HCT116 (cell line): ENCODE data around the gene FN3KRP. TPM values are rescaled to one million over a fixed set of nuclear protein-coding genes. Genes with fewer than 3 reads are reported as not detected.
A peak's percentile ranks its signal among the peaks of the same experiment; 100 is the strongest.

Experiments used
- ATAC-seq: fragments of 200-7000 bp; cut with Tn5 transposase; 2 replicates; pipeline ENCODE4 v1.9.1; 2020; ENCODE audit warnings: mild to moderate bottlenecking, moderate library complexity
- BruUV-seq: library from RNA; stranded (reverse); fragments of 400-500 nt; replicated peaks from 2 replicates; lab custom pipeline; 2021; lab: Mats Ljungman, UMichigan
- CTCF ChIA-PET: fragments of 300-600 bp; sonication (Branson Sonifier 250); formaldehyde crosslinking; loops from one replicate; lab custom pipeline; 2021; ENCODE audit warnings: antibody characterized with exemption; lab: Charles Lee
- POLR2A ChIA-PET: fragments of 300-600, 350-600 bp; sonication (Branson Sonifier 250); formaldehyde crosslinking; loops from one replicate; lab custom pipeline; 2021; ENCODE audit warnings: antibody characterized with exemption; lab: Charles Lee
- RAD21 ChIA-PET, 2 experiments: fragments of 300-600 bp; sonication (Branson Sonifier 250); formaldehyde crosslinking; loops; one replicate each; lab custom pipeline; 2023; ENCODE audit warnings: low total read pairs in 2 of 2; ENCODE audit not compliant: uncharacterized antibody in 2 of 2, unreplicated experiment in 2 of 2, low non-redundant PET in 1 of 2; lab: Charles Lee
- DNase-seq: peaks from one replicate; pipeline ENCODE4 v3.0.0-alpha.2; 2010; ENCODE audit warnings: low read depth, low spot score
- H2AFZ ChIP-seq: fragments of 200-600 bp; shearing (Covaris generic), sonication (generic); 2 replicates; pipeline ENCODE4 v1.6.1; 2017; ENCODE audit warnings: low read depth, mixed run types, mixed read lengths, antibody characterized with exemption, low read length; ENCODE audit not compliant: poor library complexity, severe bottlenecking
- H3K27ac ChIP-seq: 2 replicates; pipeline ENCODE4 v1.5.1; 2012; ENCODE audit warnings: low read depth, low read length
- H3K27me3 ChIP-seq: fragments of 200-600 bp; sonication (generic); 2 replicates; pipeline ENCODE4 v1.6.1; 2016; ENCODE audit warnings: mixed run types, low read length, mixed read lengths; ENCODE audit not compliant: insufficient read depth
- H3K36me3 ChIP-seq, 2 experiments: fragments of 200-500 bp in 1 of 2; fragments of 200-600 bp in 1 of 2; sonication (Bioruptor generic) in 1 of 2; sonication (generic) in 1 of 2; 2 replicates each; pipeline versions ENCODE4 v1.5.1 to v1.6.1; 2014 to 2016; ENCODE audit warnings: low read length in 2 of 2, inconsistent platforms in 1 of 2, mixed read lengths in 1 of 2, mixed run types in 1 of 2; ENCODE audit not compliant: insufficient read depth in 2 of 2, control insufficient read depth in 1 of 2
- H3K4me1 ChIP-seq, 2 experiments: fragments of 200-600 bp in 1 of 2; sonication (generic) in 1 of 2; 2 replicates each; pipeline versions ENCODE4 v1.5.1 to v1.6.1; 2012 to 2017; ENCODE audit warnings: low read length in 2 of 2, inconsistent platforms in 1 of 2, mild to moderate bottlenecking in 1 of 2, mixed read lengths in 1 of 2, mixed run types in 1 of 2, moderate library complexity in 1 of 2; ENCODE audit not compliant: insufficient read depth in 2 of 2, control insufficient read depth in 1 of 2
- H3K4me2 ChIP-seq: fragments of 200-600 bp; sonication (generic); 2 replicates; pipeline ENCODE4 v1.6.1; 2017; ENCODE audit warnings: mixed run types, low read length, mixed read lengths
- H3K4me3 ChIP-seq, 2 experiments: fragments of 200-600 bp in 1 of 2; sonication (generic) in 1 of 2; replicated peaks in 1 of 2; 2 replicates each; pipeline ENCODE4 v1.5.1; 2011 to 2016; ENCODE audit warnings: low read length in 2 of 2, control low read depth in 1 of 2, low read depth in 1 of 2, mild to moderate bottlenecking in 1 of 2, mixed read lengths in 1 of 2, mixed run types in 1 of 2
- H3K79me2 ChIP-seq: fragments of 200-600 bp; sonication (generic); 2 replicates; pipeline ENCODE4 v1.6.1; 2017; ENCODE audit warnings: mild to moderate bottlenecking, mixed run types, low read length, moderate library complexity, mixed read lengths; ENCODE audit not compliant: insufficient read depth
- H3K9ac ChIP-seq: fragments of 200-600 bp; sonication (generic); 2 replicates; pipeline ENCODE4 v1.6.1; 2016; ENCODE audit warnings: low read length, mixed read lengths
- H3K9me2 ChIP-seq: fragments of 200-600 bp; sonication (generic), shearing (Covaris generic); 2 replicates; pipeline ENCODE4 v1.6.1; 2017; ENCODE audit warnings: mixed run types, mild to moderate bottlenecking, moderate library complexity; ENCODE audit not compliant: insufficient read depth
- H3K9me3 ChIP-seq, 2 experiments: fragments of 200-500 bp in 1 of 2; fragments of 200-600 bp in 1 of 2; sonication (Bioruptor generic) in 1 of 2; sonication (generic) in 1 of 2; 2 replicates each; pipeline ENCODE4 v1.6.1; 2014 to 2017; ENCODE audit warnings: low read length in 2 of 2, mixed read lengths in 2 of 2, inconsistent platforms in 1 of 2, low read depth in 1 of 2, mild to moderate bottlenecking in 1 of 2, mixed run types in 1 of 2, moderate library complexity in 1 of 2; ENCODE audit not compliant: control insufficient read depth in 1 of 2, insufficient read depth in 1 of 2
- H4K20me1 ChIP-seq: fragments of 200-600 bp; sonication (generic), shearing (Covaris generic); 2 replicates; pipeline ENCODE4 v1.6.1; 2017; ENCODE audit warnings: mixed run types, mild to moderate bottlenecking, moderate library complexity; ENCODE audit not compliant: insufficient read depth
- CBX3 ChIP-seq: IDR thresholded peaks from 2 replicates; pipeline ENCODE4 v1.6.1; 2012; ENCODE audit warnings: low read depth
- ELF1 ChIP-seq: IDR thresholded peaks from 2 replicates; pipeline ENCODE4 v1.6.1; 2012; ENCODE audit warnings: low read depth, borderline replicate concordance
- EZH2 ChIP-seq: fragments of 200-600 bp; sonication (generic); IDR thresholded peaks from 2 replicates; pipeline ENCODE4 v1.6.1; 2017; ENCODE audit warnings: antibody characterized with exemption, mixed run types
- SIN3A ChIP-seq: IDR thresholded peaks from 2 replicates; pipeline ENCODE4 v1.6.1; 2012; ENCODE audit warnings: low read depth
- SRF ChIP-seq: IDR thresholded peaks from 2 replicates; pipeline ENCODE4 v1.6.1; 2012; ENCODE audit warnings: low read depth
- TCF7L2 ChIP-seq: IDR thresholded peaks from 2 replicates; pipeline ENCODE4 v1.7.0; 2011; ENCODE audit warnings: borderline replicate concordance, inconsistent platforms; ENCODE audit not compliant: insufficient read depth, insufficient read length; ENCODE audit errors: extremely low read depth
- ZFX ChIP-seq: fragments of 450-650 bp; IDR thresholded peaks from 2 replicates; pipeline ENCODE4 v1.6.1; 2017
- intact Hi-C: fragments of 100-400 bp; cut with micrococcal nuclease; formaldehyde crosslinking; loops from 2 replicates; pipeline ENCODE4 v1.10.0; 2022
- total RNA-seq: library from RNA; stranded (reverse); gene quantifications from one replicate; pipeline ENCODE4 v1.2.1, GENCODE V29; 2021; ENCODE audit not compliant: unreplicated experiment
- TF ChIP-seq, protein P1 (sequence below): IDR thresholded peaks from 2 replicates; pipeline ENCODE4 v1.6.1; 2012; ENCODE audit warnings: low read depth
- TF ChIP-seq, protein P2 (sequence below): IDR thresholded peaks from 2 replicates; pipeline ENCODE4 v1.6.1; 2012
- TF ChIP-seq, protein P3 (sequence below), 3 experiments: fragments of 200-600 bp in 1 of 3; sonication (generic) in 1 of 3; IDR thresholded peaks in 2 of 3; conservative IDR thresholded peaks in 1 of 3; 2 replicates each; pipeline ENCODE4 v1.5.1; 2012 to 2017; ENCODE audit warnings: low read depth in 2 of 3, low read length in 2 of 3, antibody characterized with exemption in 1 of 3, borderline replicate concordance in 1 of 3, control low read depth in 1 of 3, mild to moderate bottlenecking in 1 of 3, mixed read lengths in 1 of 3, mixed run types in 1 of 3, moderate library complexity in 1 of 3; ENCODE audit not compliant: insufficient read depth in 1 of 3

Gene FN3KRP
- total RNA-seq, 1 experiment from 2014 or later, result 35.2 TPM

DNA sequence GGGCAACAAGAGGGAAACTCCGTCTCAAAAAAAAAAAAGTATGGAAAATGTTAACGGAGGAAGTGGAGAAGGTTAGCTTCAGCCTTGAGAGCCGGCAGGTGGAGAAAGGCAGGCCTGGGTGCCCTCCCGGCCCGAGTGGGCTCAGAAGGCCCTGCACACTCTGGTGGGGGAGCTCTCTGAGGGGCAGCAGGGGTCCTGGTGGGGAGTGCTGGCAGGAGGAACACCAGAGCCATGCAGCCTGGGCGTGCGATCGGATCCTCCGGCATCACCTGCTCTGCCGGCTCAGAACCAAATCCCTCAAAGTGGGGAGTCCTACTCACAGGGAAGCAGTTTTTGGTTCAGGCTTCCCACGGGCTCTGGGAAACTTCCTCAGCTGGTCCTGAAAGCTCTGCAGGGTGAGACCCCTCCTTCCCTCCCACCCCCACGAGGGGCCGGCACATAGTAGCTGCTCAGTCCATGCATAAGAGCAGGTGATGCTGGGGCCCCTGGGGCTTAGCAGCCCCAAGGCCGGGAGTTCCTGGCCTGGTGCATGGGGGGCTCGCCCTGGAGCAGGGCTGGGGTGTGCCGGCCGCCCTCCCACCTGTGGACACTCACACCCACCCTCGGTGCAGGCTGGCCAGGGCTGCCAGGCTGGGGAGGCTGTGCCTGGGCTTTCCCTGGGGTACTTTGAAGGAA is 20.1 kb downstream of the FN3KRP start:
- ATAC-seq (no peak), DNase-seq (no peak)
- Histone ChIP-seq H3K4me1 (peaks cover 0 to 7% of the 10 kb centered on the region in 2 experiments; a peak in 1 of 4 replicates), H2AFZ (no peak overlapping the region), H3K79me2 (no peaks in the 10 kb centered on the region), H3K9ac (no peak overlapping the region), H3K9me2 (no peaks in the 10 kb centered on the region), H3K4me2 (no peak overlapping the region), H3K4me3 (no peak overlapping the region), H3K36me3 (peaks cover 5 to 21% of the 10 kb centered on the region in 2 experiments; a peak in 2 of 4 replicates), H3K27ac (no peak overlapping the region), H3K9me3 (peaks cover 25 to 28% of the 10 kb centered on the region in 2 experiments; a peak in 3 of 4 replicates), H3K27me3 (no peaks in the 10 kb centered on the region), H4K20me1 (no peaks in the 10 kb centered on the region)
- RAD21 ChIA-PET, result no interaction called here
- no peak for TF ChIP-seq SIN3A
- TF ChIP-seq, protein P1, sequence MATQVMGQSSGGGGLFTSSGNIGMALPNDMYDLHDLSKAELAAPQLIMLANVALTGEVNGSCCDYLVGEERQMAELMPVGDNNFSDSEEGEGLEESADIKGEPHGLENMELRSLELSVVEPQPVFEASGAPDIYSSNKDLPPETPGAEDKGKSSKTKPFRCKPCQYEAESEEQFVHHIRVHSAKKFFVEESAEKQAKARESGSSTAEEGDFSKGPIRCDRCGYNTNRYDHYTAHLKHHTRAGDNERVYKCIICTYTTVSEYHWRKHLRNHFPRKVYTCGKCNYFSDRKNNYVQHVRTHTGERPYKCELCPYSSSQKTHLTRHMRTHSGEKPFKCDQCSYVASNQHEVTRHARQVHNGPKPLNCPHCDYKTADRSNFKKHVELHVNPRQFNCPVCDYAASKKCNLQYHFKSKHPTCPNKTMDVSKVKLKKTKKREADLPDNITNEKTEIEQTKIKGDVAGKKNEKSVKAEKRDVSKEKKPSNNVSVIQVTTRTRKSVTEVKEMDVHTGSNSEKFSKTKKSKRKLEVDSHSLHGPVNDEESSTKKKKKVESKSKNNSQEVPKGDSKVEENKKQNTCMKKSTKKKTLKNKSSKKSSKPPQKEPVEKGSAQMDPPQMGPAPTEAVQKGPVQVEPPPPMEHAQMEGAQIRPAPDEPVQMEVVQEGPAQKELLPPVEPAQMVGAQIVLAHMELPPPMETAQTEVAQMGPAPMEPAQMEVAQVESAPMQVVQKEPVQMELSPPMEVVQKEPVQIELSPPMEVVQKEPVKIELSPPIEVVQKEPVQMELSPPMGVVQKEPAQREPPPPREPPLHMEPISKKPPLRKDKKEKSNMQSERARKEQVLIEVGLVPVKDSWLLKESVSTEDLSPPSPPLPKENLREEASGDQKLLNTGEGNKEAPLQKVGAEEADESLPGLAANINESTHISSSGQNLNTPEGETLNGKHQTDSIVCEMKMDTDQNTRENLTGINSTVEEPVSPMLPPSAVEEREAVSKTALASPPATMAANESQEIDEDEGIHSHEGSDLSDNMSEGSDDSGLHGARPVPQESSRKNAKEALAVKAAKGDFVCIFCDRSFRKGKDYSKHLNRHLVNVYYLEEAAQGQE, result no peak
- TF ChIP-seq CBX3, result no peak
- no peak for TF ChIP-seq EZH2
- TF ChIP-seq SRF, result no peak
- TF ChIP-seq, protein P2, sequence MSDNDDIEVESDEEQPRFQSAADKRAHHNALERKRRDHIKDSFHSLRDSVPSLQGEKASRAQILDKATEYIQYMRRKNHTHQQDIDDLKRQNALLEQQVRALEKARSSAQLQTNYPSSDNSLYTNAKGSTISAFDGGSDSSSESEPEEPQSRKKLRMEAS, result no peak
- TF ChIP-seq ZFX, result no peak
- TF ChIP-seq ELF1, result no peak
- no peak for TF ChIP-seq TCF7L2
- TF ChIP-seq, protein P3, sequence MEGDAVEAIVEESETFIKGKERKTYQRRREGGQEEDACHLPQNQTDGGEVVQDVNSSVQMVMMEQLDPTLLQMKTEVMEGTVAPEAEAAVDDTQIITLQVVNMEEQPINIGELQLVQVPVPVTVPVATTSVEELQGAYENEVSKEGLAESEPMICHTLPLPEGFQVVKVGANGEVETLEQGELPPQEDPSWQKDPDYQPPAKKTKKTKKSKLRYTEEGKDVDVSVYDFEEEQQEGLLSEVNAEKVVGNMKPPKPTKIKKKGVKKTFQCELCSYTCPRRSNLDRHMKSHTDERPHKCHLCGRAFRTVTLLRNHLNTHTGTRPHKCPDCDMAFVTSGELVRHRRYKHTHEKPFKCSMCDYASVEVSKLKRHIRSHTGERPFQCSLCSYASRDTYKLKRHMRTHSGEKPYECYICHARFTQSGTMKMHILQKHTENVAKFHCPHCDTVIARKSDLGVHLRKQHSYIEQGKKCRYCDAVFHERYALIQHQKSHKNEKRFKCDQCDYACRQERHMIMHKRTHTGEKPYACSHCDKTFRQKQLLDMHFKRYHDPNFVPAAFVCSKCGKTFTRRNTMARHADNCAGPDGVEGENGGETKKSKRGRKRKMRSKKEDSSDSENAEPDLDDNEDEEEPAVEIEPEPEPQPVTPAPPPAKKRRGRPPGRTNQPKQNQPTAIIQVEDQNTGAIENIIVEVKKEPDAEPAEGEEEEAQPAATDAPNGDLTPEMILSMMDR (IDR thresholded peaks at IDR 0.05 in 2 of 3, conservative IDR thresholded peaks at IDR 0.05 in 1 of 3; ENCODE audit: borderline replicate concordance in 1 of 3, insufficient read depth in 1 of 3, low read depth in 2 of 3, low read length in 2 of 3), result no peak
- CTCF ChIA-PET, result no interaction called here
- intact Hi-C loops, result no loop called here
- BruUV-seq, result TSS peak; percentile 32
- POLR2A ChIA-PET, result no interaction called here
